BLaER1 treated with 17β-estradiol and CSF1 and Interleukin-3, amounts not matched to agents 10 nM and 100 nM (cell line): Measurements from ENCODE around the gene VAPA.
A peak's percentile ranks its signal among the peaks of the same experiment; 100 is the strongest.

Experiments used
- H3K27ac ChIP-seq, 11 experiments: shearing (Covaris generic); formaldehyde crosslinking; 2 replicates each; pipeline ENCODE4 v1.8.1; 2022
- H3K27me3 ChIP-seq, 11 experiments: shearing (Covaris generic); formaldehyde crosslinking; 2 replicates each; pipeline ENCODE4 v1.8.1; 2022
- H3K36me3 ChIP-seq, 11 experiments: shearing (Covaris generic); formaldehyde crosslinking; 2 replicates each; pipeline ENCODE4 v1.8.1; 2022
- H3K4me1 ChIP-seq, 10 experiments: shearing (Covaris generic); formaldehyde crosslinking; 2 replicates each; pipeline ENCODE4 v1.8.1; 2022
- H3K4me2 ChIP-seq, 11 experiments: shearing (Covaris generic); formaldehyde crosslinking; 2 replicates each; pipeline ENCODE4 v1.8.1; 2022
- H3K4me3 ChIP-seq, 10 experiments: shearing (Covaris generic); formaldehyde crosslinking; 2 replicates each; pipeline ENCODE4 v1.8.1; 2022
- H3K9ac ChIP-seq, 11 experiments: shearing (Covaris generic); formaldehyde crosslinking; 2 replicates each; pipeline ENCODE4 v1.8.1; 2022
- H3K9me3 ChIP-seq, 11 experiments: shearing (Covaris generic); formaldehyde crosslinking; replicated peaks in 1 of 11; 2 replicates each; pipeline ENCODE4 v1.8.1; 2022
- H4K20me1 ChIP-seq, 11 experiments: shearing (Covaris generic); formaldehyde crosslinking; 2 replicates each; pipeline ENCODE4 v1.8.1; 2022
- Cebpa-rat ChIP-seq, 11 experiments: shearing (Covaris generic); IDR thresholded peaks; 2 replicates each; pipeline ENCODE4 v1.8.1; 2022

The VAPA gene

GRCh38 chr18:9996094-9996493, 82.3 kb downstream of the VAPA start:
- Histone ChIP-seq H3K27ac (no peak overlapping the region), H3K9me3 (peaks cover 41 to 58% (median 50%) of the 10 kb centered on the region in 11 experiments), H3K27me3 (peaks cover 0 to 6% (median 0%) of the 10 kb centered on the region in 11 experiments; a peak in 3 of 22 replicates), H4K20me1 (no peaks in the 10 kb centered on the region), H3K4me3 (no peak overlapping the region), H3K4me1 (0 out of 20 replicates have a peak, but pooled peaks cover 0 to under 1% (median 0%) of the 10 kb centered on the region in 10 experiments), H3K4me2 (no peak overlapping the region), H3K36me3 (peaks cover 0 to 9% (median 4%) of the 10 kb centered on the region in 11 experiments; a peak in 6 of 22 replicates), H3K9ac (no peak overlapping the region)
- no peak for TF ChIP-seq Cebpa-rat (IDR thresholded peaks at IDR 0.05)

GRCh38 chr18:9997711-9998110, 83.9 kb downstream of the VAPA start:
- TF ChIP-seq Cebpa-rat (IDR thresholded peaks at IDR 0.05), result no peak
- no peak overlapping the region for H3K4me3 ChIP-seq
- no peak overlapping the region for H3K9ac ChIP-seq
- peaks cover 0 to 9% (median 4%) of the 10 kb centered on the region in 11 experiments; a peak in 6 of 22 replicates for H3K36me3 ChIP-seq
- no peak overlapping the region for H3K27ac ChIP-seq
- peaks cover 6 to 15% (median 10%) of the 10 kb centered on the region in 10 experiments for H3K4me1 ChIP-seq
- no peaks in the 10 kb centered on the region for H4K20me1 ChIP-seq
- no peak overlapping the region for H3K4me2 ChIP-seq
- peaks cover 45 to 65% (median 51%) of the 10 kb centered on the region in 11 experiments for H3K9me3 ChIP-seq
- H3K27me3 ChIP-seq, result no peaks in the 10 kb centered on the region

- Histone ChIP-seq H3K4me3 (no peak overlapping the region), H3K9me3 (peaks cover 45 to 65% (median 51%) of the 10 kb centered on the region in 11 experiments), H3K4me1 (peaks cover 10 to 21% (median 14%) of the 10 kb centered on the region in 10 experiments), H3K9ac (no peak overlapping the region), H3K27me3 (no peaks in the 10 kb centered on the region), H3K36me3 (peaks cover 0 to 9% (median 4%) of the 10 kb centered on the region in 11 experiments; a peak in 6 of 22 replicates), H3K4me2 (no peak overlapping the region), H3K27ac (no peak overlapping the region), H4K20me1 (no peaks in the 10 kb centered on the region)
- no peak for TF ChIP-seq Cebpa-rat (IDR thresholded peaks at IDR 0.05)
These were observed 84.5 kb downstream of the VAPA start for GRCh38 chr18:9998330-9998729.

GRCh38 chr18:10002280-10002679, 88.5 kb downstream of the VAPA start:
- Histone ChIP-seq H3K9me3 (peaks cover 37 to 49% (median 40%) of the 10 kb centered on the region in 11 experiments), H3K36me3 (peaks cover 0 to 9% (median 4%) of the 10 kb centered on the region in 11 experiments; a peak in 6 of 22 replicates), H3K27me3 (no peaks in the 10 kb centered on the region), H3K4me1 (peaks cover 28 to 56% (median 42%) of the 10 kb centered on the region in 10 experiments), H3K4me2 (peak overlapping the region; percentile 26 to 75 (median 51); a peak in 21 of 22 replicates), H4K20me1 (no peaks in the 10 kb centered on the region), H3K4me3 (no peak overlapping the region), H3K27ac (peak overlapping the region in 7 of 11 experiments; percentile 9 to 59 (median 36); a peak in 7 of 22 replicates), H3K9ac (no peak overlapping the region)
- TF ChIP-seq Cebpa-rat (IDR thresholded peaks at IDR 0.05), result no peak

GRCh38 chr18:10003281-10003680, 89.5 kb downstream of the VAPA start:
- Histone ChIP-seq H3K4me2 (peak overlapping the region in 4 of 11 experiments; percentile 41 to 75 (median 62); a peak in 4 of 22 replicates), H4K20me1 (no peaks in the 10 kb centered on the region), H3K9me3 (peaks cover 27 to 39% (median 30%) of the 10 kb centered on the region in 11 experiments), H3K27ac (peak overlapping the region in 6 of 11 experiments; percentile 11 to 85 (median 42); a peak in 7 of 22 replicates), H3K4me1 (peaks cover 28 to 57% (median 44%) of the 10 kb centered on the region in 10 experiments), H3K36me3 (peaks cover 0 to 4% (median 0%) of the 10 kb centered on the region in 11 experiments; a peak in 2 of 22 replicates), H3K27me3 (no peaks in the 10 kb centered on the region), H3K4me3 (no peak overlapping the region), H3K9ac (no peak overlapping the region)
- TF ChIP-seq Cebpa-rat (IDR thresholded peaks at IDR 0.05), result no peak

GRCh38 chr18:10003866-10004265, 90.0 kb downstream of the VAPA start:
- no peak for TF ChIP-seq Cebpa-rat (IDR thresholded peaks at IDR 0.05)
- H3K4me1 ChIP-seq, result peaks cover 28 to 57% (median 44%) of the 10 kb centered on the region in 10 experiments
- peak overlapping the region in 2 of 11 experiments; percentile 15 to 51; a peak in 2 of 22 replicates for H3K9ac ChIP-seq
- peak overlapping the region in 7 of 11 experiments; percentile 13 to 85 (median 48); a peak in 11 of 22 replicates for H3K27ac ChIP-seq
- H3K4me2 ChIP-seq, result peak overlapping the region in 6 of 11 experiments; percentile 23 to 74 (median 54); a peak in 10 of 22 replicates
- H3K9me3 ChIP-seq, result peaks cover 22 to 33% (median 24%) of the 10 kb centered on the region in 11 experiments
- H4K20me1 ChIP-seq, result no peaks in the 10 kb centered on the region
- H3K4me3 ChIP-seq, result no peak overlapping the region
- H3K36me3 ChIP-seq, result peaks cover 0 to 4% (median 0%) of the 10 kb centered on the region in 11 experiments; a peak in 1 of 22 replicates
- H3K27me3 ChIP-seq, result no peaks in the 10 kb centered on the region

GRCh38 chr18:10006311-10006893, 92.6 kb downstream of the VAPA start:
- Histone ChIP-seq H3K9me3 (peaks cover 0 to 7% (median 2%) of the 10 kb centered on the region in 11 experiments; a peak in 5 of 22 replicates), H3K4me1 (peaks cover 39 to 68% (median 52%) of the 10 kb centered on the region in 10 experiments), H4K20me1 (no peaks in the 10 kb centered on the region), H3K9ac (peak overlapping the region in 5 of 11 experiments; percentile 7 to 34 (median 26); a peak in 6 of 22 replicates), H3K36me3 (no peaks in the 10 kb centered on the region), H3K4me3 (no peak overlapping the region), H3K27ac (peak overlapping the region in 10 of 11 experiments; percentile 9 to 85 (median 68); a peak in 18 of 22 replicates), H3K4me2 (peak overlapping the region; percentile 17 to 87 (median 54); a peak in 21 of 22 replicates), H3K27me3 (no peaks in the 10 kb centered on the region)
- peak in 3 of 11 experiments; percentile 13 to 28 (median 17); a peak in 2 of 22 replicates for TF ChIP-seq Cebpa-rat (IDR thresholded peaks at IDR 0.05)

GRCh38 chr18:10008006-10008647, 94.3 kb downstream of the VAPA start:
- H3K27ac ChIP-seq, result no peak overlapping the region
- no peaks in the 10 kb centered on the region for H3K27me3 ChIP-seq
- TF ChIP-seq Cebpa-rat (IDR thresholded peaks at IDR 0.05), result no peak
- H3K9ac ChIP-seq, result no peak overlapping the region
- no peak overlapping the region for H3K4me2 ChIP-seq
- H3K4me1 ChIP-seq, result peaks cover 44 to 56% (median 52%) of the 10 kb centered on the region in 10 experiments
- H4K20me1 ChIP-seq, result no peaks in the 10 kb centered on the region
- no peaks in the 10 kb centered on the region for H3K36me3 ChIP-seq
- peaks cover 0 to 4% (median 0%) of the 10 kb centered on the region in 11 experiments; a peak in 1 of 22 replicates for H3K9me3 ChIP-seq
- no peak overlapping the region for H3K4me3 ChIP-seq
